H1 (cell line): ENCODE measurements around the gene KCNAB3. TPM values are rescaled to one million over a fixed set of nuclear protein-coding genes. Genes with fewer than 3 reads are reported as not detected.

Experiments used
- ATF2 ChIP-seq: IDR thresholded peaks from 2 replicates; pipeline ENCODE4 v1.6.1; 2012; ENCODE audit warnings: low read length, inconsistent platforms
- HDAC6 ChIP-seq: IDR thresholded peaks from one replicate; pipeline ENCODE4 v1.7.1; 2012; ENCODE audit warnings: low read depth, mild to moderate bottlenecking, inconsistent platforms, low read length, moderate library complexity
- JUN ChIP-seq: IDR thresholded peaks from 2 replicates; pipeline ENCODE4 v1.6.1; 2011; ENCODE audit warnings: low read depth, mild to moderate bottlenecking, improper control_type of control experiment, low read length
- polyA plus RNA-seq, 7 experiments: library from polyadenylated mRNA; depleted of rRNA in 3 of 7; stranded (reverse) in 5 of 7; unstranded in 2 of 7; fragments of >200 nt in 5 of 7; fragments of 200-250 nt in 2 of 7; gene quantifications; 1 replicate in 5 of 7; 2 replicates in 1 of 7; 4 replicates in 1 of 7; pipeline versions ENCODE4 v1.2.1 to v1.2.3, GENCODE V29; 2011 to 2013; ENCODE audit warnings: missing spikeins in 2 of 7, mixed read lengths in 2 of 7
- small RNA-seq: library from polyadenylated mRNA; stranded (forward); fragments of <200 nt; extraction: miRNeasy Mini kit (QIAGEN cat#:217004); gene quantifications from one replicate; pipeline ENCODE3, GENCODE V24; 2013; ENCODE audit not compliant: insufficient read depth
- total RNA-seq: library from RNA; stranded (reverse); fragmentation: NEBNext Ultra II Directional; extraction: Animal tissue kit (Norgen Biotek cat#: 25700); gene quantifications from 2 replicates; pipeline ENCODE4 v1.2.1, GENCODE V29; 2021

KCNAB3 gene
- total and polyA plus RNA-seq, 2 of the 8 experiments (the other 6 are each of a cell fraction or from before 2014, with no cell fraction given): 1.7 to 2.4 TPM

GRCh38 chr17:7873051-7873450 is 56.6 kb downstream of the KCNAB3 start (continued):
- no peak for TF ChIP-seq JUN
- TF ChIP-seq ATF2: no peak
- TF ChIP-seq HDAC6: no peak

Small RNA genes within 50 kb of the gene (small RNA-seq; reads per million reads assigned to genes)
- gene SCARNA21: not detected

Other genes with a start within 250 kb of the KCNAB3 start
- gene TP53, start 242.4 kb downstream of the KCNAB3 start, total RNA-seq: 198 and 210 TPM in 2 replicates
- gene TP53, start 242.4 kb downstream of the KCNAB3 start, polyA plus RNA-seq (2011; rRNA removed): 143 and 149 TPM in 2 replicates
- gene WRAP53, start 241.4 kb downstream of the KCNAB3 start, total RNA-seq: 29.3 and 30.1 TPM in 2 replicates
- 29.2 and 38.4 TPM in 2 replicates for gene WRAP53, start 241.4 kb downstream of the KCNAB3 start, polyA plus RNA-seq (2011; rRNA removed)
- gene EFNB3, start 224.7 kb downstream of the KCNAB3 start, total RNA-seq: 15.0 and 16.0 TPM in 2 replicates
- gene EFNB3, start 224.7 kb downstream of the KCNAB3 start, polyA plus RNA-seq (2011; rRNA removed): 27.1 and 27.3 TPM in 2 replicates
- gene DNAH2, start 212.1 kb downstream of the KCNAB3 start, total RNA-seq: 0.13 and 0.21 TPM in 2 replicates
- gene DNAH2, start 212.1 kb downstream of the KCNAB3 start, polyA plus RNA-seq (2011; rRNA removed): 0.18 and 0.25 TPM in 2 replicates
- gene KDM6B, start 95.6 kb downstream of the KCNAB3 start, total RNA-seq: 3.4 and 3.7 TPM in 2 replicates
- gene KDM6B, start 95.6 kb downstream of the KCNAB3 start, polyA plus RNA-seq (2011; rRNA removed): 0.48 and 0.80 TPM in 2 replicates
- 0.69 TPM in 1 of 2 replicates, not detected in the other for gene TMEM88, start 74.8 kb downstream of the KCNAB3 start, total RNA-seq
- gene TMEM88, start 74.8 kb downstream of the KCNAB3 start, polyA plus RNA-seq (2011; rRNA removed): 8.8 and 11.6 TPM in 2 replicates
- gene NAA38, start 72.3 kb downstream of the KCNAB3 start, total RNA-seq: 27.0 and 30.2 TPM in 2 replicates
- gene NAA38, start 72.3 kb downstream of the KCNAB3 start, polyA plus RNA-seq (2011; rRNA removed): 109 and 116 TPM in 2 replicates
- 15.5 and 18.0 TPM in 2 replicates for gene CYB5D1, start 71.9 kb downstream of the KCNAB3 start, total RNA-seq
- gene CYB5D1, start 71.9 kb downstream of the KCNAB3 start, polyA plus RNA-seq (2011; rRNA removed): 11.0 and 13.5 TPM in 2 replicates
- gene CHD3, start 41.1 kb downstream of the KCNAB3 start, total RNA-seq: 12.9 and 14.2 TPM in 2 replicates
- 12.3 and 18.3 TPM in 2 replicates for gene CHD3, start 41.1 kb downstream of the KCNAB3 start, polyA plus RNA-seq (2011; rRNA removed)
- 0.63 and 0.77 TPM in 2 replicates for gene RNF227, start 13.6 kb downstream of the KCNAB3 start, total RNA-seq
- gene RNF227, start 13.6 kb downstream of the KCNAB3 start, polyA plus RNA-seq (2011; rRNA removed): 1.1 and 1.7 TPM in 2 replicates
- 99.3 and 114 TPM in 2 replicates for gene TRAPPC1, start 2.1 kb upstream of the KCNAB3 start, total RNA-seq
- 170 and 194 TPM in 2 replicates for gene TRAPPC1, start 2.1 kb upstream of the KCNAB3 start, polyA plus RNA-seq (2011; rRNA removed)
- 30.0 and 31.9 TPM in 2 replicates for gene CNTROB, start 2.4 kb upstream of the KCNAB3 start, total RNA-seq
- 20.5 and 28.2 TPM in 2 replicates for gene CNTROB, start 2.4 kb upstream of the KCNAB3 start, polyA plus RNA-seq (2011; rRNA removed)
- gene GUCY2D, start 72.8 kb upstream of the KCNAB3 start, total RNA-seq: 0.48 and 0.59 TPM in 2 replicates
- gene GUCY2D, start 72.8 kb upstream of the KCNAB3 start, polyA plus RNA-seq (2011; rRNA removed): 0.20 and 0.31 TPM in 2 replicates
- 0.46 and 0.63 TPM in 2 replicates for gene ALOX15B, start 109.2 kb upstream of the KCNAB3 start, total RNA-seq
- gene ALOX15B, start 109.2 kb upstream of the KCNAB3 start, polyA plus RNA-seq (2011; rRNA removed): 0.91 and 1.4 TPM in 2 replicates
- gene ALOX12B, start 157.9 kb upstream of the KCNAB3 start, total RNA-seq: not detected in 2 replicates
- gene ALOX12B, start 157.9 kb upstream of the KCNAB3 start, polyA plus RNA-seq (2011; rRNA removed): 0.82 and 0.86 TPM in 2 replicates
- not detected in 2 replicates for gene ALOXE3, start 188.7 kb upstream of the KCNAB3 start, total RNA-seq
- gene ALOXE3, start 188.7 kb upstream of the KCNAB3 start, polyA plus RNA-seq (2011; rRNA removed): 0.26 and 0.55 TPM in 2 replicates
- 0.32 and 0.69 TPM in 2 replicates for gene HES7, start 194.2 kb upstream of the KCNAB3 start, total RNA-seq
- gene HES7, start 194.2 kb upstream of the KCNAB3 start, polyA plus RNA-seq (2011; rRNA removed): 0.20 and 0.55 TPM in 2 replicates
- 38.0 and 39.9 TPM in 2 replicates for gene PER1, start 222.5 kb upstream of the KCNAB3 start, total RNA-seq
- 9.6 and 17.3 TPM in 2 replicates for gene PER1, start 222.5 kb upstream of the KCNAB3 start, polyA plus RNA-seq (2011; rRNA removed)
- gene VAMP2, start 233.1 kb upstream of the KCNAB3 start, total RNA-seq: 19.0 and 20.5 TPM in 2 replicates
- 19.3 and 25.2 TPM in 2 replicates for gene VAMP2, start 233.1 kb upstream of the KCNAB3 start, polyA plus RNA-seq (2011; rRNA removed)
- gene TMEM107, start 246.5 kb upstream of the KCNAB3 start, total RNA-seq: 17.3 and 17.9 TPM in 2 replicates
- gene TMEM107, start 246.5 kb upstream of the KCNAB3 start, polyA plus RNA-seq (2011; rRNA removed): 21.4 and 21.5 TPM in 2 replicates